Glomerular endothelial cell (primary cell): ENCODE measurements around the gene S100A9. TPM values are rescaled to one million over a fixed set of nuclear protein-coding genes. Genes with fewer than 3 reads are reported as not detected.

Source experiments
- DNase-seq: peaks from one replicate; pipeline ENCODE4 v3.0.0-alpha.2; 2011; ENCODE audit warnings: low read depth, low spot score; ENCODE audit errors: extremely low read depth
- total RNA-seq: library from RNA; depleted of rRNA; stranded (reverse); fragments of >200 nt; gene quantifications from 2 replicates; pipeline ENCODE4 v1.2.3, GENCODE V29; 2015

Gene S100A9
- total RNA-seq, 1 donor from 2014 or later, result not detected

DNA sequence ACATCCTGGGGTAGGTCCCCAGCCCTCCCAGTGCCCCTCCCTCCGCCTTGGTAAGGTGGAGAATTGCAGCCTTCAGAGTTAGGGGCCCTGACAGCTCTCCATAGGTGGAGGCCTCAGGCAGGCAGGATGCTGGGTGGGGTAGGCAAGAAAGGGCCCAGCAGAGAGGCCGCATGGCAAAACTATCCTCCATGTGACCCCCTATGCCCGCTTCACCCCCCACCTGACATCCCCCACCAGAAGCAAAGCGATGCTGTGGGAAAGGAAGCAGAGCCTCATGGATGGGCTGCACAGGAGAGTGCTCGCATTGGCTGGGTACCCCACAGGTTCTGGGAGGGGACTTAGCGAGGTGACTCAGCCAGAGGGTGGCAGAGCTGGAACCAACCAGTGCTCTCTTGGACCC is 1.6 kb downstream of the S100A9 start:
- DNase-seq, result no peak

- no peak for DNase-seq
These were observed 2.5 kb downstream of the S100A9 start for GRCh38 chr1:153360190-153360589.

- DNase-seq, result no peak
These were observed 3.2 kb downstream of the S100A9 start for GRCh38 chr1:153360592-153361479.

- no peak for DNase-seq
These were observed 3.9 kb downstream of the S100A9 start for GRCh38 chr1:153361480-153362109.

- no peak for DNase-seq
These were observed 4.6 kb downstream of the S100A9 start for GRCh38 chr1:153362187-153362775.

DNA sequence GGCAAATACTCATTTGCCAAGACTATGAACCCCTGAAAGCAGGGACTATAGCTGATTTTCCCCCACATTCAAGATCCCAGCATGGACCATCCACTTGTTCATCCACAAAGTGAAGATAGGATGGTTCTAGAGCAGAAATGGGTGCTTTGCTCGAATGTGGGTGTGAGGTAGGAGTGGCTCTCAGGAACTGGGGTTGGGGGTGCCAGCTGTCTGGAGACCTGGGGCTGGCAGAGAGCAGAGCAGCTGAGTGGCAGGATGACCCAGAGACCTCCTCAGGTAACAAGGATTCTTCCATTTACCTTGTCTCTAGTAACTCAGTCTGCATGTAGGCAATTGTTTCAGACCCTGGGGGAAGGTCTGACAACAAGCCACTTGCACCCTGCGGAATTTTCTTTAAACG is 6.0 kb downstream of the S100A9 start:
- DNase-seq, result no peak

DNA sequence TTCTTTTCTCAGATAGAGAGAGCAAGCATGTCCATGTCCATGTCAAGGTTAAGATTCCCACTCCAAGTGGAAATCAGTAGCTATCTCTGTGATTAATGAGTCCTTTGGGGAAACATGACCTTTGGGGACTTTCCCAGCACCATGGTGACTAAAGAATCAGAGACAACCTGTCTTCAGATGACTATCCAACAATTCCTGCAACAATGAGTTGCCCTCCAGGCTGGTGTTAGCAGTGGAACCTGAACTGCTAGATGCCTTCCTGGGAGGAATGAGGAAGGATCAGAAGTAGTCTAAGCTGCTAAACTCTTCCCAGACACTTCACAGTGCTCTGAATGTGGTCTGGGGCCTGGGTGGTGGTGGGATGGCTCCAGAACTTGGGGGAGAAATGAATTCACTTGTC is 6.5 kb downstream of the S100A9 start:
- no peak for DNase-seq

- DNase-seq, result no peak
These were observed 7.4 kb downstream of the S100A9 start for GRCh38 chr1:153364766-153365666.

GRCh38 chr1:153365696-153366095 is 8.0 kb downstream of the S100A9 start:
- no peak for DNase-seq

- no peak for DNase-seq
These were observed 8.6 kb downstream of the S100A9 start for GRCh38 chr1:153366261-153366660.

- no peak for DNase-seq
These were observed 9.4 kb downstream of the S100A9 start for GRCh38 chr1:153367090-153367489.

DNA sequence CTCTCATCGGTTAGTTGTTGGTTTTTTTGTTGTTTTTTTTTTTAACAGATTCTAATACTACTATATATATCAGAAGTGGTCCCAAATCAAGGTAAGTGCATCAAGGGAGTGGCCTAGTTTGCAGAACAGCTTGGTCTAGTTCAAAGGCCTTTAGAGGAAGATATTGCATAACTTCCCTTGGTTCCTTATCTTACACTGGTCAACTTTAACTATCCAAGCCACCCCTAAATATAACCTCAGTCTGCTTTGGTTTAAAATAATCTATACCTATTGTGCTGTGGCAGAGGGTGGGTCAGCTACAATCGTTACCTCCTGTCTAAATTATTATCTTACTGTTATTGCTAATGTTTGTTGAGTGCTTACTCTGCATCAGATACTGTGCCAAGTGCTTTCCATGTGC is 10.8 kb downstream of the S100A9 start:
- DNase-seq, result no peak

DNA sequence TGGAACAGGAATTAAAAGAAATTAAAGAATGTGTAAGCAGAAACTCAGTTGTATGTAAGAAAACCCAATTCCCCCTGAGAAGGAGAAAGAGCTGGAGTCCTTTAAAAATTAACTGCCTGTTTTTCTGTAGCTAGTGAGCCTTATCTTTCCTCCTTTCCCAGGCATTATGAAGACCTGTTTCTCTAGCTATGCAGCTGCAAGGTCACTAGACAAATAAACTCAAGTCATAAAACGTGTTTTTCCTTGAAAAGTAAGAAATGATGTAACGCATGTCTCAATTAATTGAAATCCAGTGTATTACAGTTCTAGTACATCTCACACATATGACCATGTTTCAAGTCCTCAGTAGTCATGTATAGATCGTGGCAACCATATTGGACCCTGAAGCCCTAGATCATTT is 12.5 kb downstream of the S100A9 start:
- DNase-seq, result no peak

DNA sequence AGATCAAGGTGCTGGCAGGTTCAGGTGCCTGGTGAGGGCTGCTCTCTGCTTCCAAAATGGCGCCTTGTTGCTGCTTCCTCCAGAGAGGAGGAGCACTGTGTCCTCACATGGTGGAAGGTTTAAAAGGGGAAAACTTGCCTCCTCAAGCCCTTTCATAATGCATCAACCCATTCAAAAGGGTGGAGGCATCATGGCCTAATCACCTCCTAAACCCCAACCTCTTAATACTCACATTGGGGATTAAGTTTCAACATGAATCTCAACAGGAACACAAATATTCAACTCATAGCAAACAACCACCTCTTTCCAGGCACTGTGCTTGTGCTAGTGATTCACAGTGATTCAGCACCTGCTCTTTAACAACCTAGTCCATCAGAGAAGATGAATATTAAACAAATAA is 13.6 kb downstream of the S100A9 start:
- no peak for DNase-seq

GRCh38 chr1:153372571-153372970 is 14.9 kb downstream of the S100A9 start:
- no peak for DNase-seq

DNA sequence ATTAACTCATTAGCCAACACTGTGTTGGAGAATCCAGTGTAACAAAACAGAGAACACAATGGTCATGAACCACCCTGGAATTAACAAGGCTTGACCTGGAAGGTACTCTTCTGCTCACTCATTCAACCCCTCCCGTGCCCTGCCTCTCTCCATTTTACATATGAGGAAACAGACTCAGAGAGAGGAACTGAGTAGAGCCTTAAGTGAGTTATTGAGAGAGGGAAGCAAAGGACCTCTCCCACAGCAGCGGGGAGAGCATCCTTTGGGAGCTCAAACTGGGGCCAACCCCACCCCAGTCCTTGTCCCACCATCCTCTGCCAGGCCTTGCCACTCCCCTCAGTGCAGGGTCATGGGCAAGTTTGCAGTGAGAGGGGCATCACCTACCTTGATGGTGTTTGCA is 16.4 kb downstream of the S100A9 start:
- no peak for DNase-seq

DNA sequence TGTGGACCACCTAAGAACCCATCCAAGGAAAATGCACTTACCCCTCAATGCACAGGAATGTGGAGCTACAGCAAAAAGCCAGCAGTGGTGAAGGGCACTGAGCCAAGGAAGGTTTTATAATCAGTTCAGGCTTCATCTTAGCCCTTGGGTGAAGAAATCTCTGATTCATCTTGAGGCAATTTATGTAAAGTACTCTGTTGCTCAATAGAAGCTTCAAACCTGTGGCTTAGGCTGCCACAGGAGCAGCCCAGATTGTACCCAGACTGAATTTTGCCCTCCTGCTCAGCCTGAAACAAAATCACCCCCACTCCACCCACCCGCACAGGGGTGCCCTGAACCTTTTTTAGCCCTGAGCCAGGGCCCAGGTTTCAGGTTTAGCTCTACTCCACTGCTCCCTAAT is 17.9 kb downstream of the S100A9 start, which contains the start of gene S100A12:
Gene S100A12, minus strand, starts transcription at position 111 of the 400 bp plus-strand sequence. CDS start 1,029 bp downstream, outside the sequence.
- no peak for DNase-seq

DNA sequence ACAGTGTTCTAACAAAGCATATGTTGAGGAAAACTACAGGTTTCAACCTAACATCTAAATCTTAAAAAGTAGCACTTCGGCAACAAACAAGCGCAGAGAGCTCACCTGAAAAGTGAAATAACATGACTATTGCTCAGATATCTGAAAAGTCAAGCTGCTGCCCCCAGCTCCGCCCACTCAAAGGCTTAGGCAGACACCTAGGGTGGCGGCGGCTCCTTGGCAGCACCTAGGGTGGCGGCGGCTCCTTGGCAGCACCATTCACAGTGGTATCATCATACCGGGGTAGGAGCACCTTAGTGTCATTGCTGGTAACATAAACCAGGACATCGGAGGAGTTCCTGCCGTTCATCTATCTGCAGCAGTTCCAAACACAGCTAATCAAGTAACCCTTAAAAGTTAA is 21.9 kb downstream of the S100A9 start:
- no peak for DNase-seq

GRCh38 chr1:153380711-153381110 is 23.1 kb downstream of the S100A9 start:
- no peak for DNase-seq

DNA sequence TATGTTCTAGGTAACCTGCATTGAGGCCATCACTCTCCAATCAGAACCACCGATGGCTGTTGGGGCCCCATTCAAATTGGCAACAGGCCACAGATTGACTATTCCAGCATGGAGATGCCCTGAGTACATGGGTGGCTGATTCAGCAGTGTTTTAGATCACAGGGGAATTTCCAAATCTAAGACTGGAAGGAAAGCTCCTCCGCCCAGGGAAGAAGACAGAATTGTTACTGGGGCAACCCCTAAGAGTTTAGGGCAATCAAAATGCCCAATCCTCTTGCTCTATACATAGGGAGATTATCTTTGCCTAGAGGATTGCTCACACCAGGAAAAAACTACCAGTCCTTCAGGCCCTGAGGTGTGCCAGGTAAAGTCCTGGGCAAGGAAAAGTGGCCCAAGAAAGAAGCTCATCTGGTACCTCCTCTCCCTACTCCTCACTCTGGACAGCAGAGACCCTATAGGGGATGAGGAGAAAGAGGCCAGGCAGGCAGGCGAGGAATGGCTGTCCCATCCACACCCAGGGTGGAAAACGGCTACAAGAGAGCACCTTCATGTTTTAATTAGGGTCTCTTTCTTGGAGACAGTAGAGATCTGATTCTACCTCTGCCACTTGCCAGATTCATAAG is 27.4 kb downstream of the S100A9 start:
- no peak for DNase-seq
